AG04449 (cell line): ENCODE data around the gene DOCK4.

Experiments
- CTCF ChIA-PET: fragments of 350-600 bp; formaldehyde crosslinking; extraction: SDS; loops from one replicate; lab custom pipeline; 2021; ENCODE audit warnings: antibody characterized with exemption; lab: Yijun Ruan, JAX
- POLR2A ChIA-PET: fragments of 400-600, 350-600 bp; formaldehyde crosslinking; extraction: SDS; loops from one replicate; lab custom pipeline; 2020; ENCODE audit warnings: antibody characterized with exemption, inconsistent platforms; lab: Yijun Ruan, JAX
- DNase-seq: peaks from one replicate; pipeline ENCODE4 v3.0.0-alpha.2; 2010; ENCODE audit warnings: low read depth, low spot score
- H3K4me3 ChIP-seq: 2 replicates; pipeline ENCODE4 v1.5.1; 2011; ENCODE audit warnings: low read depth, mild to moderate bottlenecking, control low read depth, low read length
- CTCF ChIP-seq: IDR thresholded peaks from one replicate; pipeline ENCODE4 v1.5.1; 2011; ENCODE audit warnings: mild to moderate bottlenecking, moderate library complexity, low read length, control low read depth, inconsistent platforms; ENCODE audit not compliant: insufficient read depth; ENCODE audit errors: missing control alignments

Gene DOCK4

DNA sequence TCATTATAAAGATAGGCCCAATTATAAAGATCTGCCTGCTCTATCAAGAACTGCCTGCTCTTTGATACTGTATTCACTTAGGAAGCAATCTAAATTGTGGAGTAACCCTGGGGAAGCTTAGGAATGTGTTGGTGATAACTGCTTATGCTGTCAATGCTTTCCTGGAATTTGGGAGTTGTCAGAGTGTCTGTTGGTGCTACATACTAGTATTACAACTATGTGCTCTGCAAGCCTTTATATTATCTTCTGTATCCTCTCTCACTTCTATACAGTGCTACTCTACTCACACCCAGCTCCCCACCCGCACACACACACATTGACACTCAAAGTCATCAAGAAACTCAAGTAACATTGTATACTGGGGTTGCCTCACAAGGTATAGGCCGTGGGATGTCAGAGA, 6.4 kb upstream of the DOCK4 start:
- no peak for TF ChIP-seq CTCF
- H3K4me3 ChIP-seq, result no peak overlapping the region
- POLR2A ChIA-PET, result interaction anchor here (0.6 kb wide), 1 partner anchor 346 kb away, joined by 3 read pairs; no protein-coding TSS in a partner anchor
- no peak for DNase-seq
- CTCF ChIA-PET, result no interaction called here

GRCh38 chr7:112211348-112211907, 5.2 kb upstream of the DOCK4 start:
- TF ChIP-seq CTCF, result no peak
- DNase-seq, result no peak
- no peak overlapping the region for H3K4me3 ChIP-seq
- CTCF ChIA-PET, result no interaction called here
- POLR2A ChIA-PET, result no interaction called here

DNA sequence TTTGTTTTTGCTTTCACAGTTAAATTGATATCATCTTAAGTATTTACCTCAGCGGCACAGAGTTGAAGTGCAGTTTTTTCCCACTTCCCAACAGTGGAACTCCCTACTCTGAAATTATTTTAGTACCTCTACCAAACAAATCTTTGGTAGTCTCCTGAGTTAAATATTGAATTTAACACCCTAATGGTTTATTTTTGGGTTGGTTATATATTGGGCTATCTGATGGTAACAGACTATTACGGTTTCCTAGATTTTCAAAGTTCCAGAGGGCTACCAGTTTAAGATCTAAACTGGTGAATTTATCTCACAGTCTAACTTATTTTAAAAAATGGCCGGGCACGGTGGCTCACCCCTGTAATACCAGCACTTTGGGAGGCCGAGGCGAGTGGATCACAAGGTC, 1.6 kb upstream of the DOCK4 start:
- POLR2A ChIA-PET, result no interaction called here

GRCh38 chr7:112206991-112207592, 893 bp upstream of the DOCK4 start:
- H3K4me3 ChIP-seq, result peak overlapping the region; percentile 95
- TF ChIP-seq CTCF, result no peak
- POLR2A ChIA-PET, result interaction anchor here (0.6 to 3.6 kb wide), 2 partner anchors 244 to 355 kb away, joined by 3 to 26 read pairs; partner anchors contain the start of gene IFRD1
- CTCF ChIA-PET, result interaction anchor here (0.6 to 1.4 kb wide), 7 partner anchors 10 to 352 kb away, joined by 3 read pairs; no protein-coding TSS in a partner anchor
- DNase-seq, result no peak

More for the DNA sequence above, 1.6 kb upstream of the DOCK4 start:
- no peak for TF ChIP-seq CTCF
- CTCF ChIA-PET, result interaction anchor here (1.1 kb wide), 2 partner anchors 16 to 202 kb away, joined by 3 read pairs; no protein-coding TSS in a partner anchor
- DNase-seq, result no peak
- H3K4me3 ChIP-seq, result peak overlapping the region; percentile 95

- ChIA-PET CTCF (interaction anchor here (0.7 to 1.6 kb wide), 6 partner anchors 9 to 464 kb away, joined by 3 to 5 read pairs (median 4); no protein-coding TSS in a partner anchor), POLR2A (interaction anchor here (0.7 to 3.6 kb wide), 4 partner anchors 27 to 245 kb away, joined by 3 to 26 read pairs (median 4); partner anchors contain the start of gene IFRD1)
- no peak for TF ChIP-seq CTCF
- DNase-seq, result no peak
- H3K4me3 ChIP-seq, result peak overlapping the region; percentile 95
Observed at GRCh38 chr7:112205343-112206237, 609 bp downstream of the DOCK4 start.
